A673 (cell line): ENCODE measurements around the gene PRODH.
"Not testable (repeated sequence)": the region's sequence is repeated elsewhere in the genome, so short reads cannot be mapped to it uniquely, and the experiment has no call there.

ENCODE experiments used
- EZH2 ChIP-seq: fragments of 200-600 bp; sonication (generic); IDR thresholded peaks from 2 replicates; pipeline ENCODE4 v1.6.1; 2017; ENCODE audit warnings: borderline replicate concordance, low read depth, mild to moderate bottlenecking, mixed read lengths, antibody characterized with exemption, low read length; ENCODE audit not compliant: poor library complexity, severe bottlenecking
- TF ChIP-seq, protein P1 (sequence below): fragments of 300-800, 200-600 bp; sonication (generic); conservative IDR thresholded peaks from 2 replicates; pipeline ENCODE4 v1.5.1; 2017; ENCODE audit warnings: low read depth, mild to moderate bottlenecking, antibody characterized with exemption, low read length, moderate library complexity, mixed read lengths

DNA sequence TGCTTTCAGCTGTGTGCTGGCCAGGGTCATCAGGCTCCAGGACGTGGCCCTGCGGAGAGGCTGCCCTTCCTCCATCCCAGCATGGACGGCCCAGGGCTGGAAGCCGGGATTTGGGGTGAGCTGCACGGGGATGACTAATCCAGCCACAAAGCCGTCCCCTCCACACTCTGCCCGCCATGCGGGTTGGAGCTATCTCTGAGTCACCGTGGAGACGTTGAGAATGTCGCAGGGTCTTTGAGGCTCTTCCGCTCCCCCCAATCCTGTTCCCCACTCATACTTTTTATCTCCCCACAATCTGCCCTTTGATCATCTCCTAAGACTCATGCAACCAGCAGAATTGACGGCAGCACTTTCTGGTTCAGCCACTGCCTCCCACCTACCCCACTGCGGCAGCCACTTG is 22.6 kb upstream of the PRODH start:
- TF ChIP-seq, protein P1, sequence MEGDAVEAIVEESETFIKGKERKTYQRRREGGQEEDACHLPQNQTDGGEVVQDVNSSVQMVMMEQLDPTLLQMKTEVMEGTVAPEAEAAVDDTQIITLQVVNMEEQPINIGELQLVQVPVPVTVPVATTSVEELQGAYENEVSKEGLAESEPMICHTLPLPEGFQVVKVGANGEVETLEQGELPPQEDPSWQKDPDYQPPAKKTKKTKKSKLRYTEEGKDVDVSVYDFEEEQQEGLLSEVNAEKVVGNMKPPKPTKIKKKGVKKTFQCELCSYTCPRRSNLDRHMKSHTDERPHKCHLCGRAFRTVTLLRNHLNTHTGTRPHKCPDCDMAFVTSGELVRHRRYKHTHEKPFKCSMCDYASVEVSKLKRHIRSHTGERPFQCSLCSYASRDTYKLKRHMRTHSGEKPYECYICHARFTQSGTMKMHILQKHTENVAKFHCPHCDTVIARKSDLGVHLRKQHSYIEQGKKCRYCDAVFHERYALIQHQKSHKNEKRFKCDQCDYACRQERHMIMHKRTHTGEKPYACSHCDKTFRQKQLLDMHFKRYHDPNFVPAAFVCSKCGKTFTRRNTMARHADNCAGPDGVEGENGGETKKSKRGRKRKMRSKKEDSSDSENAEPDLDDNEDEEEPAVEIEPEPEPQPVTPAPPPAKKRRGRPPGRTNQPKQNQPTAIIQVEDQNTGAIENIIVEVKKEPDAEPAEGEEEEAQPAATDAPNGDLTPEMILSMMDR = not testable (repeated sequence)
- not testable (repeated sequence) for TF ChIP-seq EZH2
